Activated CD4-positive, alpha-beta T cell treated with anti-CD3 and anti-CD28 coated beads, Interleukin-2, Interleukin-6, amounts not matched to agents 100 ng/mL and 50 ng/mL, durations not matched to agents 16 hours and 8 hours (primary cell): Measurements from ENCODE around the gene DNAI2.
"Not testable (repeated sequence)": the region's sequence is repeated elsewhere in the genome, so short reads cannot be mapped to it uniquely, and the experiment has no call there.

Experiments
- DNase-seq: peaks from one replicate; pipeline ENCODE4 v3.0.0-alpha.2; 2020

DNAI2 gene

DNA sequence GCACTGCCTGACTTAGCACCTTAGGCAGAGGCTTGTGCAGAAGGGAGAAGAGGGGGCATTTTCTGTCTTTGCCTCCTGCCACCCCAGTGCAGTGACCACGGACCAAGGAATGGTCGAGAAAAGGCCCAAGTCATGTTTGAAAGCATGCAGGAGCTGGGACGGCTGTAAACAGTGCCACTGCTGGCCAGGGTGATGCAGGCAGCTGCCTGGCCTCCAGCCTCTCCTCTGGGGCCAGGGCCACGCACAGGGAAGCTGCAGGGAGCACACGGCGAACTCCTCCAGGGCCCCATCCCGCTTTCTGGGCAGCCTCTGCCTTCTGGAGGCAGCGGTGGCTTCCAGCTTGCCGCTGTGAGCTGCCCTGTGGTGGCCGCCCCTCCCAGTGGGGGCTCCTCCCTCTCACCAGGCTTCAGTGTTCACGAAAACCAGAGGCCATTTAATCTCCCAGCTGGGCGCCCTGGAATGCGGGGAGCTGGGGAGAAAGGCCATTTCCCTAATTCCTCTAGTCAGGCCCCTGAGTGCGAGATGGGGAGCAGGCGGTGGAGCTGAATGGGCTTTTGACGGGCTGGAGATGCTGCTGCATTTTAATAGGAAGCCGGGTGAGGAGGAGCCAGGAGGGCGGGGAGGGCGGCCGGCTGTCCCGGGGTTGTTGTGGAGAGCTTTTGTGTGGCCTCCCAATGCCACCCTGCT, 28.7 kb upstream of the DNAI2 start:
- DNase-seq: no peak

DNA sequence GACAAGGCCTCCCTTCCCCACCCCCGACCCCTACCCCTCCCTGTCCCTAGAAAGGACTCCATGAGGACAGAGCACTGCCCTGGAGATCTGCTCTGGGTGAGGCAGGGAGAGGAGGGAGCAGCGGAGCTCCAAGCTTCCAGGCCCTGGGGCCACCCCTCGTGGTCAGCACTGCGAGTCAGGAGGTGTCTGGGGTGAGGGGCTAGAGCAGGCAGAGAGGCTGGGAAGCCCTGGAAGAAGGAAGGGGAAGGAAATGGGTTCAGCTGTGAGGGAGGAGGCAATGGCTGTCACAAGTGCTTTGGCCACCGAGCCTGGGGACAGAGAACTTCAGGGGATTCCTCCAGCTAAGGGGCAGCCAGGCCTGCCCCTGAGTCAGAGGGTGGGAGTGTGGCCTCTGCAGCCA, 28.2 kb upstream of the DNAI2 start:
- no peak for DNase-seq

- no peak for DNase-seq
Observed at GRCh38 chr17:74249590-74250270, 24.3 kb upstream of the DNAI2 start.

GRCh38 chr17:74250324-74250995, 23.6 kb upstream of the DNAI2 start:
- no peak for DNase-seq

DNA sequence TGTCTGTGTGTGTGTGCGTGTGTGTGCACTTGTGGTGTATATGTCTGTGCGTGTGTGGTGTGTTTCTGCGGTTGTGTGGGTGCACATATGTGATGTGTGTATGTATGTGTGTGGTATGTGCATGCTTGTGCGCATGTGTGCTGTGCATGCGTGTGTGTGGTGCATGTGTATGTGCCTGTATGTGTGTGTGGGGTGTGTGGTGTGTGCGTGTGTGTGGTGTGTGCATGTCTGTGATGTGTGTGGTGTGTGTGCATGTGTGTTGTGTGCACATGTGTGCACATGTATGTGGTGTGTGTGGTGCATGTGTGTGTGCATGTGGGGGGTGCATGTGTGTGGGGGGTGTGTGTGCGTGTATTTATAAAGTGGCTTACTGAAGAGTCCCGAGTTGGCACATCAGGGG, 23.0 kb upstream of the DNAI2 start:
- DNase-seq: no peak

DNA sequence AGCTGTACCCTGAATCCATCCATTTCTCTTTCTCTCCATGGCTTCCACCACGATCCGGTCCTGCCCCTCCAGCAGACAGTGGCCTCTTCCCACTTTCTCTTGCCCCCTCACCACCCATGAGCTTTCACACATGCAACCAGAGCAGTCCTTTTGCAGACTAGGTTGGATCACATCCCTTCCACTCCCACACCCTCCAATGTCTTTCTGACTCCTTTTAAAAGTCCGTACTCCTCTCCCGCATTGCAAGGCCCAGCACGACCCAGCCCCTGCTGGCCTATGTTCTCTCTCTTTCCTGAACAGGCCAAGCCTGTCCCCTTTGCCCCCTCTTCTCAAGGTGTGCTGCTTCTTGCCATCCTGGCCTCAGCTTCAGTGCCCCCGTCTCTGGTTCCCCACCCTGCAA, 22.5 kb upstream of the DNAI2 start:
- DNase-seq: no peak

DNA sequence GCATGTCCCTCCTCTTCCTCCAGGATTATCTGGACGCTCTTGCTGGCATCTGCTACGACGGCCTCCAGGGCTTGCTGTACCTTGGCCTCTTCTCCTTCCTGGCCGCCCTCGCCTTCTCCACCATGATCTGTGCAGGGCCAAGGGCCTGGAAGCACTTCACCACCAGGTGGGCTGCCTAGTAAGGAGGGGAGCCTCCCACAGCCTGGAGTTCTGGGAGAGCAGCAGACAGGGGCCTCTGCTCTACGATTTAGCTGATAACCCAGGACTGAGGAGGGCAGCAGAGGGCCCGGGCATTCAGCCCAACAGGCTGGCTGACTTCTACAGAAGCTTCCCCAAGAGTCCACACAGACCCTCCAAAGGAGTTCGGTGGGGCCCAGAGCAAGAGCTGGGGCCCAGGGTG, 21.8 kb upstream of the DNAI2 start:
- DNase-seq: no peak

DNA sequence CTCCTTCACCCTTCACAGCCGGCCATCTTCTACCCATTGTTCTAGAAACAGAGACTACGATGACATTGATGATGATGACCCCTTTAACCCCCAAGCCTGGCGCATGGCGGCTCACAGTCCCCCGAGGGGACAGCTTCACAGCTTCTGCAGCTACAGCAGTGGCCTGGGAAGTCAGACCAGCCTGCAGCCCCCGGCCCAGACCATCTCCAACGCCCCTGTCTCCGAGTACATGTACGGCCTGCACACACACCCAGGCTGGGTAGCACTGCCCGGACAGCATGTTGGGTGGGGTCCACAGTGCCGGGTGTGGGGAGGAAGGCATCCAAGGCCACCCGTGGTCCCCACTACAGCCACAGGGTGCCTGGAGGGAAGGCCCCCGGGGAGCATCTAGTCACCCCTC, 21.0 kb upstream of the DNAI2 start:
- no peak for DNase-seq

GRCh38 chr17:74257311-74257710, 16.7 kb upstream of the DNAI2 start:
- no peak for DNase-seq

- no peak for DNase-seq
Observed at GRCh38 chr17:74259667-74260524, 14.1 kb upstream of the DNAI2 start.

DNA sequence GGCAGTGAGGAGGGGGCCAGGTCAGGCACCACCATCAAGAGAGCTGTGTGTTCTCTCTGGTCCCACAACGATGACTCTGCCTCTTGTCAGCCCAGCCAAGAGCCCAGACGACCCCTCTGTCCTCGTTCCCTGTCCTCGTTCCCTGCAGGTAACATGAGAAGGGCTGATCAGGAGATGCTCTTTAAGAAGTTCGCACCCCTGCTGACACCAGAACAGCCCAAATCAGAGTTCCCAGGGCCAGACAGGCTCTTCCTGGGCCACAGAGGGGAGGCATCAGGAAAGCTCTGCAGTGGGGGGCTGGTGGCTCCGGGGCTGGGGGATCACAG, 13.5 kb upstream of the DNAI2 start:
- DNase-seq: no peak

DNA sequence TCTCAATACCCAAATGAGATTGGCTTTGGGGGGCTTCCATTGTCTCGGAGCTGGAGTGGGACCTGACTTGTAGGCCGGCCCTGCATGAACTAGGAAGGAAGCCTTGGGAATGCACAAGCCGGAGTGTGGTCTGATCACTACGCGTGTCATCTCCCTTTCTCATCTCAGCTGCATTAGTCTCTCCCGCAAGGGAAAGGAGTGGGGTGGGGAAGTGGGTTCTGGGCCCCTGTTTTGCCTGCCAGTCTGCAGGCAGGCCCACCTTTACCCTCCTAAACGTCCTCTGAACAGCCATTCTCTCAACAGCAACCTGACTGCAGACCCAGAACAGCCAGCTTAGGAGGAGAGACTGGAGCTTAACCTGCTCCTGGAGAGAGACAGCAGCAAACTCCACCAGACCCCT, 11.4 kb upstream of the DNAI2 start:
- no peak for DNase-seq

DNA sequence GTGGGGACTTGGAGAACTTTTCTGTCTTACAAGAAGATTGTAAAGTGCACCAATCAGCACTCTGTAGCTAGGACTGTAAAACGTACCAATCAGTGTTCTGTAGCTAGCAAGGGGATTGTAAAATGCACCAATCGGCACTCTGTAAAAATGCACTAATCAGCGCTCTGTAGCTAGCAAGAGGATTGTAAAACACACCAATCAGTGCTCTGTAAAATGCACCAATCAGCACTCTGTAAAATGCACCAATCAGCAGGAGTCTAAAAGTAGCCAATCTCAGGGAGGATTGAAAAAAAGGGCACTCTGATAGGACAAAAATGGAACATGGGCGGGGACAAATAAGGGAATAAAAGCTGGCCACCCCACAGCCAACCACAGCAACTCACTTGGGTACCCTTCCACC, 7.0 kb upstream of the DNAI2 start:
- DNase-seq: not testable (repeated sequence)

GRCh38 chr17:74267579-74267978, 6.5 kb upstream of the DNAI2 start:
- DNase-seq: no peak

- DNase-seq: no peak
Observed at GRCh38 chr17:74267987-74268499, 6.0 kb upstream of the DNAI2 start.

- no peak for DNase-seq
Observed at GRCh38 chr17:74268558-74268957, 5.5 kb upstream of the DNAI2 start.

DNA sequence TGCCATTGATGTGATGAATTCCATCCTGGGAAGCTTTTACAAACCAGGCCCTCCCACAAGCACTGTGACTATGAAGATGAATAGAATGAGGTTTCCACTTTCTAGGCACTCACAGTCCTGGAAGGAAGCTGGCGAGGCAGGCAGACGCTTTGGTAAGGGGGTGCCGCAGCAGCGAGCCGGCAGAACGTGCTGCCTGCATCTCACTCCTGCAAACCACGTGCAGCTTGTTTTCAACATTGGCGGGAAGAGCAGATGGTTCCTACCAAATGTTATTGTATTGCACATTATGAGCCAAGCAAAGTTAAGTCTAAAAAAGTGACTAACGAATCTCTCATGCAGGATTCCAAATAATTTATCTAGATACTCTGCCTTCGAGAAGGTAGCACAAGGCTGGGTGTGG, 3.7 kb upstream of the DNAI2 start:
- no peak for DNase-seq

GRCh38 chr17:74271281-74271680, 2.8 kb upstream of the DNAI2 start:
- DNase-seq: no peak

GRCh38 chr17:74271901-74272561, 2.0 kb upstream of the DNAI2 start:
- no peak for DNase-seq

DNA sequence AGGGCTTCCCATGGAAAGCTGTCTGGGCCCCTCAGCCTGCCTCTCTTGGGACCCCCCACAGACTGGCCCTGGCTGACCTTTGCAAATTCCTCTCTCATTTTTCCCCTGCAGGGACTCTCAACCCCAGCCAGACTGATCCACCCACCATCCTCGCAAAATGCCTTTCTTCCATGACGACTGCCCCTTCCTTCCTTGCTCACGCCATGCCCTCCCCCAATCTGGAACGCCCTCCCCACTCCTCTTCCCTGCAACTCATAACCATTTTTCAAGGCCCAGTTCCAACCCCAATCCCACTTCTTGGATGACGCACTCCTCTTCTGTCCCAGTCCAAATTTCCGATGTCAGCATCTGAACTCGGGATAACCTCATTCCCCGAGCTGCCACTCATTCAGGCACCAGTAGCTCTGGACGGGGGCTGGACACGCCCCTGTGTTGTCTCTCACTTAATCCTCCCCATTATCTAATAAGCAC, 1.3 kb upstream of the DNAI2 start:
- no peak for DNase-seq

GRCh38 chr17:74274709-74275340, 791 bp downstream of the DNAI2 start:
- no peak for DNase-seq

GRCh38 chr17:74276051-74276476, 2.0 kb downstream of the DNAI2 start:
- DNase-seq: no peak
